Choroid plexus epithelial cell (primary cell): ENCODE results near the gene C18orf63.
A peak's percentile ranks its signal among the peaks of the same experiment; 100 is the strongest.

Source experiments
- DNase-seq: peaks from one replicate; pipeline ENCODE4 v3.0.0-alpha.2; 2010; ENCODE audit warnings: low read depth
- H3K4me3 ChIP-seq: 2 replicates; pipeline ENCODE4 v1.5.1; 2011; ENCODE audit warnings: low read depth, mild to moderate bottlenecking, control low read depth, low read length, moderate library complexity
- TF ChIP-seq, protein P1 (sequence below): conservative IDR thresholded peaks from 2 replicates; pipeline ENCODE4 v1.5.1; 2011; ENCODE audit warnings: low read depth, mild to moderate bottlenecking, control low read depth, inconsistent platforms, low read length, moderate library complexity

C18orf63 gene

DNA sequence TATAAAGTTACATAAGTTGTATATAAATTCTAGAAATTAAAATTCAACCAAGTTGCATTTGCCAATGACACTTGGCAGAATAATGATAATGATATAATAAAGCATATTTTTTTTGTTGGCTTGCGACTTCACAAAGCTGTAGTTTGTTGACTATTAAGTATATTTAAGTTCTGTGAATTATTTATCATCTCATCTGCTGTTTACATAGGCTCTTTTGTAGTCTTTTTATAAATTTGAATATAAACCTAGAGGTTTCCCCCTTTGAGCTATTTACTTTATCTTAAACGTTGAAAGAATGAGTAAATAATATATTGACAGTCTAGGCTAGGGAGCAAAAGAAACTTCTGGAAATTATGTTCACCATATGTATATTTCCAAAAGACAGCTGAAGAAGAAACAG, 32.9 kb downstream of the C18orf63 start:
- TF ChIP-seq, protein P1, sequence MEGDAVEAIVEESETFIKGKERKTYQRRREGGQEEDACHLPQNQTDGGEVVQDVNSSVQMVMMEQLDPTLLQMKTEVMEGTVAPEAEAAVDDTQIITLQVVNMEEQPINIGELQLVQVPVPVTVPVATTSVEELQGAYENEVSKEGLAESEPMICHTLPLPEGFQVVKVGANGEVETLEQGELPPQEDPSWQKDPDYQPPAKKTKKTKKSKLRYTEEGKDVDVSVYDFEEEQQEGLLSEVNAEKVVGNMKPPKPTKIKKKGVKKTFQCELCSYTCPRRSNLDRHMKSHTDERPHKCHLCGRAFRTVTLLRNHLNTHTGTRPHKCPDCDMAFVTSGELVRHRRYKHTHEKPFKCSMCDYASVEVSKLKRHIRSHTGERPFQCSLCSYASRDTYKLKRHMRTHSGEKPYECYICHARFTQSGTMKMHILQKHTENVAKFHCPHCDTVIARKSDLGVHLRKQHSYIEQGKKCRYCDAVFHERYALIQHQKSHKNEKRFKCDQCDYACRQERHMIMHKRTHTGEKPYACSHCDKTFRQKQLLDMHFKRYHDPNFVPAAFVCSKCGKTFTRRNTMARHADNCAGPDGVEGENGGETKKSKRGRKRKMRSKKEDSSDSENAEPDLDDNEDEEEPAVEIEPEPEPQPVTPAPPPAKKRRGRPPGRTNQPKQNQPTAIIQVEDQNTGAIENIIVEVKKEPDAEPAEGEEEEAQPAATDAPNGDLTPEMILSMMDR = no peak
- no peak for DNase-seq
- no peak overlapping the region for H3K4me3 ChIP-seq

DNA sequence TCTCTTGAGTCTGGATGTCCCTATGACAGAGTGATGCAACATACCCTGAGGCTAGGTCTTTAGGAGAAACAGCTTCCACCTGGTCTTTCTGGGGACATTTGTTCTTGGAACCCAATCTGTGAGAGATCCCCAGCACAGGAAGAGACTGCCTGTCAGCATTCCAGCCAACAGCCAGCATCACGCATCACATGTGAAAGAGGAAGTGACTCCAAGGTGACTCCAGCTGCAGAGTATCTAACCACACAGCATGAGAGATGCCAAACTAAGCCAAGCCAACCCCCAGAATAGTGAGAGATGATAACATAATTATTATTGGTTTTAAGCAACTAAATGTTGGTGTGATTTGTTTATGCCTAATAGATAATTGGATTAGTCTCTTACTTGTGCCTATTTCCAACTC, 35.7 kb downstream of the C18orf63 start:
- no peak overlapping the region for H3K4me3 ChIP-seq
- peak; percentile 73 for DNase-seq
- TF ChIP-seq, protein P1 = no peak

DNA sequence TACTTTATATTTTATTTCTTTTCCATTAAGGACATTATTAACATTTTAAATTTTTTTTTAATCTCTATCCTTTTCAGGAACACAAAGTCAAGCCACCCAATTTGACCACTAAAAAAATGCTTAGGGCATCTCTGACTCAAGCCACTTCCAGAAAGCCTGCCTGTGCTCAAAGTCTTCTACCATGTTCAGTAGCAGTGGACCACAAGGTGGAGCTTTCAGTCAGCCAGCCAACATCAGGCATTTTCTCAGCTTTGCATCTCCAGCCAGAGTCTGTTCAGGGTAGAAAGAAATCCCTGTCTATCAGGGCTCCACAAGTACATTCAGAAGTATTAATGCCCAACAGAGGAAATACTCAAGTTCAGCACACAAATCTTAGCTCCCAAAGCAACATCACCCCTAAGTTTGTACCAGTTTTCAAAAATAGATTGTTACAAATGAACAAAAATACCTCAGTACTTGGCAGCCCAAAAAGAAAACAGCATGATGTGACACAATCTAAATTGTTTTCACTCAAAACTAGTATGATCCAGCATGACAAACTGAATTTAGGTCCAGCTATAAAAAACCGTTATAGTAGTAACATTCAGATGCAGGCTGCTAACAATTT, 37.6 kb downstream of the C18orf63 start:
- DNase-seq = peak; percentile 92
- TF ChIP-seq, protein P1 = peak; percentile 97
- no peak overlapping the region for H3K4me3 ChIP-seq

GRCh38 chr18:74356959-74357358, 41.3 kb downstream of the C18orf63 start:
- no peak for DNase-seq
- TF ChIP-seq, protein P1 = no peak

DNA sequence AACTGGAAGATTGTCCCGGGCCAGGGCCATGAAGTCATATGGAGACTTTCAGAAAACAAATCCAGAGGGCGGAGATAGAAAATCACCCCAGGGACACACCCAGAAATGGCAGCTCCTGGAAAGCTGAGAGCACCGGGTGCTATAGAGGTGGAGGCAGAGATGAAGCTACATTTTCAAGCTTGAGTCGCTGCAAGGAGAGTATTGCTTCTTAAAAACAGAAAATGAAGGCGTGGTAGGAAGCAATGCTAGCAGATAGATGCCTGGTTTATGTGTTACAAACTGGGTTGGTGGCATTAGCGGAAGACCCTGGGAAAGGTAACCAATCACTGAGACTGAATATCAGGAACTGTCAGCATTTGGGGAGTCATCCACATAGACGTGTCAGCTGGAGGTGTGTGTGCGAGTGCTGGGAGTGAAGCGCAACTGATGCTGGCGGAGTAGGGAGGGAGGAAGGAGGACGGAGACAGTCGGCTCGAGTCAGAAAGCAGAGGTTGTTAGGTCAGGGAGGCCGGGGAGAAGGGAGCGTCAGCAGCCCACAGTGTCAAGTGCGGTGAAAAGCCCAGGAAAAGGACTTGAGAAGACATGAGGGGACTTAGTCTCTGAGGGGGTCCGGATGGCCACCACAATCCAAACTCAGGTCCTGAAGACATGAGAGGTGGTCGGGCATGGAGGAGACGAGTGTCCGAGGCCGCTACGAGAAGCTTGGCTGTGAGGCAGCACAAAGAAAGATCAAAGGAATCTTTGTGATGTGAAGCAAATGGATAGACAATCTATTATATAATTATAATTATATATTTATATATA, 45.4 kb downstream of the C18orf63 start:
- TF ChIP-seq, protein P1 = no peak
- no peak overlapping the region for H3K4me3 ChIP-seq
- DNase-seq = no peak

More at GRCh38 chr18:74356959-74357358, 41.3 kb downstream of the C18orf63 start:
- H3K4me3 ChIP-seq = no peak overlapping the region

GRCh38 chr18:74367905-74368304, 52.3 kb downstream of the C18orf63 start:
- TF ChIP-seq, protein P1 = no peak
- no peak for DNase-seq
- H3K4me3 ChIP-seq = no peak overlapping the region
